HG03064 (cell line): ENCODE data around the gene ARHGAP45.

Source experiments
- ATAC-seq: cut with Tn5 transposase; IDR thresholded peaks from one replicate; pipeline ENCODE4 v1.9.1; 2021; ENCODE audit warnings: low read depth; ENCODE audit not compliant: unreplicated experiment

ARHGAP45 gene

DNA sequence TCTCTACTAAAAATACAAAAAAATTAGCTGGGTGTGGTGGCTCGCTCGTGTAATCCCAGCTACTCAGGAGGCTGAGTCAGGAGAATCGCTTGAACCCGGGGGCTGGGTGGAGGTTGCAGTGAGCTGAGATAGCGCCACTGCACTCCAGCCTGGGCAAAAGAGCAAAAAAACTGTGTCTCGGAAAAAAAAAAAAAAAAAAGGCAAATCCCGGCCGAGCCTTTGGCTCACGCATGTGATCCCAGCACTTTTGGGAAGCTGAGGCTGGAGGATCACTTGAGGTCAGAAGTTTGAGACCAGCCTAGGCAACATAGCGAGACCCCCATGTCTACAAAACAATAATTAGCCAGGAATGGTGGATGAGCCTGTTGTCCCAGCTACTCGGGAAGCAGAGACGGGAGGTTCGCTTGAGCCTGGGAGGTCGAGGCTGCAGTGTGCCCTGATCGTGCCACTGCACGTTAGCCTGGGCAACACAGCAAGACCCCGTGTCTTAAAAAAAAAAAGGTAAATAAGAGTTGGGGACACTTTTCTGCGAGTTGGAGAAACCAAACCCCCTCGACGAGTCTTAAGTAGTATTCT is 36.3 kb downstream of the ARHGAP45 start:
- no peak for ATAC-seq

DNA sequence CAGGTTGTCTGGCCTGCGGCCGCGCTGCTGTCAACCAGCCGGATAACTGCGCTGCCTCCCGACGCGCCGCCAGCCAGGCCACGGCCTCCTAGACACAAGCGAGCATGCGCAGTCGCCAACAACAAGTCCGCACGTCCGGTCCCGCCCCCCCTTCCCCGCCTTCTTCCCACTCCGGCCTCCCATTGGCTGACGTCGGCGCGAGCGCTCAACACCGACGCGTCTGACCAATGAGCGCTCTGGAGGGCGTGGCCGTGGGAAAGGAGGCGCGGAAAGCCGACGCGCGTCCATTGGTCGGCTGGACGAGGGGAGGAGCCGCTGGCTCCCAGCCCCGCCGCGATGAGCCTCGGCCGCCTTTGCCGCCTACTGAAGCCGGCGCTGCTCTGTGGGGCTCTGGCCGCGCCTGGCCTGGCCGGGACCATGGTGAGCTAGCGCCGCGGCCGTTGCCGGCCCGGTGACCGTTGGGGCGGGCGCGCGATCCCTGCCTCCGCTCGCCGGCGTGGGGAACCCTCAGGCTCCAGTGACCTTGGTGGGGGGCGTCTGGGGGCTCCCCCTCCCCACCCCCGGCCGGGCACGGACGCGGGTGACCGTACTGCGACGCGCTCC is 36.8 kb downstream of the ARHGAP45 start, which contains the start of gene GPX4:
TSS of gene GPX4 (plus strand) at position 287 of the 603 bp plus-strand sequence. CDS start at position 337, 50 bp downstream.
- ATAC-seq, result peak; percentile 42

DNA sequence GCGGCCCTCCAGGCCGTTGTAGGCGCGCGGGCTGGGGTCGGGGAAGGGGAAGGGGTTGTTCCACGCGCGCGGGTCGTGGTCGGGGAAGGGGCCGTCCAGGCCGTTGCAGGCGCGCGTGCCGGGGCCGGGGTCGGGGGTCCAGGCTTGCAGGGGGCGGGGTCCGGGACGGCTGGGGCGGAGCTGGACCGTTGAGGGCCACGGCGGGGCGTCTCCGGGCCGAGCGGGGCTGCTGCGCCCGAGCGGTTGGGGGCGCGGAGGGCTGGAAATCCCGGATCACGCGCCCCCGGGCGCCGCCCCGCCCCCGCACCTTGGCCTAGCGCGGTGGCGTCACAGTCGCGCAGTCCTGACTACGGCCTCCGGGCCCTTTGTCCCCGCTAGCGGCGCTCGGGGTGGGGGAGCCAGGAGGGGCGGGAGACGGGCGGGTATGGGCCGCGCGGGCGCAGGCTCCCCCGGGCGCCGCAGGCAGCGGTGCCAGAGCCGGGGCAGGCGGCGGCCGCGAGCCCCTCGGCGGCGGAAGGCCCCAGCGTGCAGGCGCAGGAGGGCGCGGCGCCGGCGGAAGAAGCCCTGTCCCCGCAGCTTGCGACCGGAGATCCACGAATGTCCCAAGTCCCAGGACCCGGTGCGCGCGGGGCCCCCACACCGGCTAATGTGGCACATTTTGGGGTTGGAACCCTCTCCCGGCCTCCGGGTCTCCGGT is 37.5 kb downstream of the ARHGAP45 start:
- peak; percentile 37 for ATAC-seq

DNA sequence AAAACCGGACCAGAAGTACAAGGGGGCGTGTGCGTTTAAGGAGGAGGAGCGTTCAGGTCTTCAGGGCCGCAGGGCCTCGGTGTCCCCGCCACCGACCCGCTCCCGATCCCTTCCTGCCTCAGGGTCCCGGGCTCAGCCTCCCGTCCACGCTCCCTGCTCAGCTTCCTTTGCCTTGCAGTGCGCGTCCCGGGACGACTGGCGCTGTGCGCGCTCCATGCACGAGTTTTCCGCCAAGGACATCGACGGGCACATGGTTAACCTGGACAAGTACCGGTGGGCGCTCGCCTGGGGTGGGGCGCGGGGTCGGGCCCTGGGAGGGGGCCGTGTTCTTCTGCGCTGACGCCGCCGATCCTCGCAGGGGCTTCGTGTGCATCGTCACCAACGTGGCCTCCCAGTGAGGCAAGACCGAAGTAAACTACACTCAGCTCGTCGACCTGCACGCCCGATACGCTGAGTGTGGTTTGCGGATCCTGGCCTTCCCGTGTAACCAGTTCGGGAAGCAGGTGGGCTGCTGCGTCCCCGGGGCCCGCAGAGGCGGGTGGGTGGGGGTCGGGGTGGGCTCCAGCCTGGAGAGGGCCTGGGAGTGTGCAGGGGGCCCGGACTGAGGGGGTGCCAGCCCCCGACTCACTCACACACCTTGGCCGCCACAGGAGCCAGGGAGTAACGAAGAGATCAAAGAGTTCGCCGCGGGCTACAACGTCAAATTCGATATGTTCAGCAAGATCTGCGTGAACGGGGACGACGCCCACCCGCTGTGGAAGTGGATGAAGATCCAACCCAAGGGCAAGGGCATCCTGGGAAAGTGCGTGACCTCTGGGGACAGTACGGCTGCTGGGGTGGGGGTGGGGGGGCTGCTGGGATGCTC is 38.3 kb downstream of the ARHGAP45 start:
- ATAC-seq, result no peak

DNA sequence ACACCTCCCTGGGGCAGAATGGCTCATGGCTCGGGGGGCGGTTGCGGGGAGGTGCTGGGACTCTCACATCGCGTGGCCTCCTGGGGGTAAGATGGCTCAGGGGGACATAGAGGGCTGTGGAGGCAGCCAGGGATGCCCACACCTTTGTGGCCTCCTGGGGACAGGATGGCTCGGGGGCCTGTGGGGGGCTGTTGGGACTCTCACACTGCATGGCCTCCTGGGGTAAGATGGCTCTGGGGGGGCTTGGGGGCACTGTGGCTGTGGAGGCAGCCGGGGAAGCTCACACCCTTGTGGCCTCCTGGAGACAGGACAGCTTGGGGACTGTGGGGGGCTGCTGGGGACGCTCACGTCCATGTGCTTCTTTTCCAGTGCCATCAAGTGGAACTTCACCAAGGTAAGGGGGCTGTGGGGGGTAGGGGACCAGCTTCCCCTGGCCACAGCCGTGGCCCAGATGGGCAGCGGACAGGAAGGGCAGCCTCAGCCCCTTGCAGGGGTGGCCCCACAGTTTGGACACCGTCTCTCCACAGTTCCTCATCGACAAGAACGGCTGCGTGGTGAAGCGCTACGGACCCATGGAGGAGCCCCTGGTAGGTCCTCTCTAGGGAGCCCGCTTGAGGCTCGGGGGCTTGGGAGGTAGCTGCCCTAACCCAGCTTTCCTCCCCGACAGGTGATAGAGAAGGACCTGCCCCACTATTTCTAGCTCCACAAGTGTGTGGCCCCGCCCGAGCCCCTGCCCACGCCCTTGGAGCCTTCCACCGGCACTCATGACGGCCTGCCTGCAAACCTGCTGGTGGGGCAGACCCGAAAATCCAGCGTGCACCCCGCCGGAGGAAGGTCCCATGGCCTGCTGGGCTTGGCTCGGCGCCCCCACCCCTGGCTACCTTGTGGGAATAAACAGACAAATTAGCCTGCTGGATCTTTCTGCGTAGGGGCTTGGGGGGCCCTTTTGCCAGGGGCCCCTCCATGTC is 39.2 kb downstream of the ARHGAP45 start:
- ATAC-seq, result no peak

DNA sequence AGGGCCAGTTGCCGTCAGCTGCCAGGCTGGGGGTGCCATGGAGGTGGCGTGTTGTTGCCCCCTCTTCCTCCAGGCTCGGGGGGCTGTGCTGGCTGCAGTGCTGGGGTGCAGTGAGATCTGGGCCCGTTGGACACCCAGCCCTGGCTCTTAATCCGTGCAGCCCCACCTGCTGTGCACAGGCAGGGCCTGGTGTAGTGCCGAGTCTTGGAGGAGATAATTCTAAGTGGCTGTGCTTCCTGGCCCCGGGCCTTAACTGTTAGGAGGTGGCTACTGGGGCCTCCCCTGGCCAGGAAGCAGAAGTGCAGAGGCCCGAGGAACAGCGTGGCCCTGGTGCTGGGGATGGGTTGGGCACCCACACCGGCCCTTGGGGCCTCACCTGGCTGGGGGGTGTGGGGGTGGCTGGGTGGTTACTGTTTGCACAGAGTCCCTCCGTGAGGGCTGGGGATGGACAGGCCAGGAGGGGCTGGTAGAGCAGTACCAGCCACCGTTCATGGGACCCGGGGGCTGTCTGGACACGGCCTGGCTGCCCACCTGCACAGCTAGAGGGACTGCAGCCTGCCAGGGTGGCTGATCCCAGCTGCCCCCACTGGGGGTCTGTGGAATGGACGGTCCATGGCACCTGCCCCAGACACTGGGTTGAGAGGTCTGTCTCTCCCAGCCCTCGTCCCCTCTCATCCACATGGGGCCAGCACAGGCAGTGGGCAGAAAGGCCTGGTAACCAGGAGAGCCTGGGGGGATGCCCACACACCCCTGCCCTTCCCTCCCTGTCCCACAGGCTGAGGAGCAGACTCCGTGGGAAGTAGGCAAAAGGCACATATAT is 40.1 kb downstream of the ARHGAP45 start:
- ATAC-seq, result no peak

DNA sequence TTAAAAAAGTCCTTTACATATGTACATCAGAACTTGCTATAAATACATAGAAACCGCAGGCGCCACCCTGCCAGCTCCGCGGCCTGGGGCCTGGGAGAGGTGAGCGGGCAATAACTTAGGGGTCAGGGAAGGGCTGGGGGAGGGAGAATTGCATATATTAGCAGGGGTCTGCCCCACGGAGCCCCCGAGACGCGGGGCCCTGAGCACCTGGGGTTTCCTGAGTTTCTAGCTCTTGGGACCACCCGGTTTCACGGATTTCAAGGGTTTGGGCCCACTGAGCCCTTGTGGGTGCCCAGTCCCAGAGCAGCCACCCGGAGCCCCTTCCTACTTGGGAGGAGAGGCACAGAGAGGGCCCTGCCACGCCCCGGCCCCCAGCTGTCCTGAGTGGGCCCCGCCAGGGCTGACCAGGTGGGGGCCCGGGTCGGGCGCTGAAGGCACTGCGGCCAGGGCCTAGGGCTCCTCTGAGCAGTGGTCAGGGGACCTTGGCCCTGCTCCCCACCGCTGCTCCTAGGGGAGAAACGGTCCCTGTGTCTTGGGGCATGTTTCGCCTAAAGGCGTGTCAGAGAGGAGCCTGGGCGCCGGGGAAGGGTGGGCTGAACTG is 40.8 kb downstream of the ARHGAP45 start:
- ATAC-seq, result no peak

DNA sequence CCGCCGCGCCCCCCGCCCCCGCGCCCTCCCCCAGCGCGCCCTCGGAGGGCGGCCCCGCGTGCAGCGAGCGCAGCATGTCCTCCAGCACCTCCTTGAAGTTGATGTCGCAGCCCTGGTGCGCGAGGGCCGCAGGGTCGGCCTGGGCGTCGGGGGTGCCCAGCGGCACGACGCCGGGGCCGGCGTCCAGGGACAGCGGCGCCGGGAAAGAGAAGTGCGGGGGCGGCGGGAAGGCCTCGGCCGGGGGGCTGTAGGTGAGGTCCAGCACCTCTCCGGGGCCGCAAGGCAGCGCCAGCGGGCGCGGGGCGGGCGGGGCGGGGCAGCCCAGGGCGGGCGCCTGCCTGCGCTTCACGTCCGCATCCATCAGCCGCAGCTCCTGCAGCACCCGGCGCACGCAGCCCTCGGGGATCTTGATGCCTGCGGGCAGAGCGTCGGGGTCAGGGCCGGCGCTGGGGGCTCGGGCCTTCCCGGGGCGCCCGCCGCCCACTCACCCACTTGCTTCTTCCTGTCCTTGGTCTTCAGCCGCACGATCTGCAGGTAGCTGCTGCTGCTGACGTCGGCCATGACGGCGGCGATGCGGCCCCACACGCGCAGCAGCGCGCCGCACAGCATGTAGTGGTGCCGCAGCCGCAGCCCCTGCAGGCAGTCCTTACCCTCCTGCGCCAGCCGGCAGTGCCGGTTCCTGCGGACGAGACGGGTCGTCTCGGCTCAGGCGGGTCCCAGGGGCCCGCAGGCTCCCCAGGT is 41.5 kb downstream of the ARHGAP45 start:
- ATAC-seq, result no peak

DNA sequence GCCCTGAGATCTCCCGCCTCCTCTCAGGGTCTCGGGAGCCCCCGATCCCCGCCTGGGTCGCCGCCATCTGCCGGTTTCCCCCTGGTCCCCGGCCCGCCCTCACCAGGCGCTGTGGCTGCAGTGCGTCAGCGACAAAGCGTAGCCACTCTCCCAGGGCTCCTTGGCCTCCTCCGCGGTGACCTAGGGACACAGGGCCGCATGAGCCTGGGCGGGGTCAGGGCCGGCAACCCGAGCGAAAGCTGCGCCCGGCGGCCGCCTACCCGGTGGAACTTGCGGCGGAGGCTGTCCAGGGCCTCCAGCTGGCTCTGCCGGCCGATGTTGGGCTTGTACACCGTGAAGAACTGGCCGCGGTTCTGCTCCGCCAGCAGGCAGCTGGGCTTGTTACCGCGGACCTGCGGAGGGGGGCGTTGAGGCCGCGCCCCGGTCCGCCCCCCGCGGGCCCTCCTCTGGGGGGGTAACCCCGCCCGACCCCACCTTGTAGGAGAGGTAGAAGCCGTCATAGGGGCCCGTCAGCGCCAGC is 42.1 kb downstream of the ARHGAP45 start:
- no peak for ATAC-seq

DNA sequence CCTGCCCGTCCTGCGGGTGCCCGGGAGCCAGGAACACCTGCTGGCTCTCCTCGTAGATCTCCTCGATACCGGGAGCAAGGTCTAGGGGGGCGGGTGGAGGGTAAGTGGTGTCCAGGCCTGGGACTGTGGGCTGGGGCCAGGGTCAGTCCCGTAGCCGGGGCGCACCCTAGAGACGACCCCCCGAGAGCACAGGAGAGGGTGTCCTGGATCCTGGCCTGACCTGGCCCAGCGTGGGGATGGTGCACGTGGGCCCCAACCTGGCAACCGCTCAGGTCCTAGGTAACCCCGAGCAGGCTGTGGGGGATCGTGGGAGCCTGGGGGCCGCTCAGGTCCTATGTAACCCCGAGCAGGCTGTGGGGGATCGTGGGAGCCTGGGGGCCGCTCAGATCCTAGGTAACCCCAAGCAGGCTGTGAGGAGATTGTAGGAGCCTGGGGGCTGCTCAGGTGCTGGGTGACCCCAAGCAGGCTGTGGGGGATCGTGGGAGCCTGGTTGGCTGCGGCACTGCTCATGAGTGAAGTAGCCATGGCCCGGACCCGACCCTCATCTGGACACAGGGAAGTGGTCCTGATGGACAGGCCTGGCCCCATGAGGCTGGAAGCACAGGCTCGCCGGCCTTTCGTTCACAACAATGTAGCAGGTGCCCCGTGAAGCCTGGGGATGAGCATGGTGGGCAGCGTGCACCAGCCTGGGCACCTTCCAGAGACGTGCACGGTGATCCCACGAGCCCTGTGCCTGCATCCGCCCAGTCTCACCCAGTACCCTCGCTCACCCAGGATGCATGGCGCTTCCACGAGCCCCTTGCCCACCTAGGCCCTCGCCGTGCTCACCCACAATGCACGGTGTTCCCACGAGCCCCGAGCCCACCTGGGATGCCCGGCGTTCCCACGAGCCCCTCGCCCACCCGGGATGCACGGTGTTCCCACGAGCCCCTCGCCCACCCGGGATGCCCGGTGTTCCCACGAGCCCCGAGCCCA is 43.0 kb downstream of the ARHGAP45 start:
- ATAC-seq, result no peak

DNA sequence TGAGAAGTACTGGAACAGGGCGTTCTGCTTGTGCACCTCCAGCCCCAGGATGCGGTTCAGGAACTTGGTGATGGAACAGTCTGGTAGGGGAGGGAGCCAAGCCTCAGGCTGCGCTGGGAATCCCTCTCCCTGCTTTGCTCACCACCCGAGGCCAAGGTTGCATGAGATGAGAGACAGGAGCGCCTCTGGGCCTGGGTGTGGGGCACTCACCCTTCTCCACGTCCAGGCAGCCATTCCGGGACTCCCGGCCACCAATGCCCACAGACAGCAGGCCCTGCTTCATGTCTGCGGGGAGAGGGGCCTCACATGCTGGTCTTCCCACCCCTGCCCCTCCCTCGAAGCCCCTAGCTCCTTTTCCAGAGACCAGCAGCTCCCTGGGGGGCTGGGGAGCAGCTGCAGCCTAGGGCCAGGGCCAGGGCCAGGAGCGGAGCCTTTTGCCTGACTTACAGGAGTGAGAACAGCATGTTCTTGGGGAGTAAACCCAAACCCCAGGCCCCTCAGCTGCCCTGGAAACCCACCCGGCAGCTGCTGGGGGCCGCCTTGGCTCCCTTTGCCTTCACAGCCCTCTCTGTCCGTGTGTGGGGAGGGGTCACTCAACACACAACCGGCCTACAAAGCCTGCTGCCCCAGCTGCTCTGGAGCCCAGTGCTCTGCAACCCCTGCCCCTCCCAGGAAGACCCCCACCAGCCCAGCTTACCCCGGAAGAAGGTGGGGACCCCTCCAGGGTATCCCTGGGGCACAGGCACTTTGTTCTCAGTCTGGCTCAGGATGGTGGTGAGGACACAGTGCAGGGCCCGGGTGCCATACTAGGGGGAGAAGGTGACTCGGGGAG is 44.1 kb downstream of the ARHGAP45 start:
- ATAC-seq, result no peak

DNA sequence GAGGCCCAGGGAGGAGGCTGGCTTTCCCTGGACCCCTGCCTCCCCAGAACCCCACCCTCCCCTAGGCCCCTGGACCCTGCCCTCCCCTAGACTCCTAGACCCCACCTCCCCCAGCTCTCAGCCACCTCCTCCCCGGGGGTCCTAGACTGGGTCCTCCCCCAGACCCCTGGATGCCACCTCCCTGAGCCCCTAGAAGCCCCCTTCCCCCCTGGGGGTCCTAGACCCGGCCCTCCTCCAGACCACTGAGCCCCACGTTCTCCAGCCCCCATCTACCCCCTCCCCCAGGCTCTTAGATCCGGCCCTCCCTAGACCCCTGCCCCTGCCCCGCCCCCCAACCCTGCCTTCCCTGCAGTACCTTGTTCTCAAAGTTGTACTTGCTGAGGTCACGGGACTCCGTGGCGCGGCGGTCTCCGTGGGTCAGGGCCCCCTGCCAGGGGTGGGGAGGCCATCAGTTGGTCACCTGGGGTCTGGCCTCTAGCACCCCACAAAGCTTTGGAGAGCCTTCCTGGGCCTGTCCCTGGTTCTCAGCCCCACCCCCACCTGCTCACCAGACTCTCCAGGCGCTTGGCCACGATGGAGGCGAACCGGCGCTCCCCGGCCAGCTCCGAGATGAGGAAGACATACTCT is 44.8 kb downstream of the ARHGAP45 start:
- no peak for ATAC-seq

DNA sequence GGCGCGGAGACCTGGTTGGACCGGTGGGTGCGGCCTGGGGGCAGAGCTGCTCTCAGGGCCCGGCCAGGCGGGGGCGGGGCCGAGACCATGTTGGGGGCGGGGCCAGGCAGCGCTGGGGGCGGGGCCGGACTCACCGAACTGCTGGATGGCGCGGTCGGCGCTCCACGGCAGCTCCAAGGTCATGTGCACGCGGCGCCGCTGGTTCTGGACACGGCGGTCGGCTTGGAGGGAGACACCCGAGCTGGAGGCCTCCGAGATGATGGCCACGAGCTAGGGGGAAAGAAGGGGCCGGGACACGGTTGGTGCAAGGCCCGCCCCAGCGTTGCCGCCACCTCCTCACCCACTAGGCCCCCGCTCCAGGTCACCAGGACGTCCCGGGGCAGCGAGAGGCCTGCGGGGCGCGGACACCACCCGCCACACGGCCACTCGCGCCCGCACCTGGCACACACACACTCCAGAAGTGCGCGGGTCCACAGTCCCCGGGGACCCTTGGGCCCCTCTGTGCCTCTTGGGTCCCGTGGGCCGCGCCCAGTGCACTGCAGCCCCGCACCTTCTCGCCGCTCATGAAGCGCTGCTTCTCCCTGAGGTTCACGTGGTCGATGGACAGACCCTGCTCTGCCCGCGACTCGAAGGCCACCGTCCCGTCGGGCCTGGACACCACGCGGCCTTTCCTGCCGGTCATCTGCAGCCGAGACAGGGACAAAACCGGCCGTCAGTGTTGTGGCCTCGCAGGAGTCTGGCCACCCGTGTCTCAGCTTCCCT is 45.5 kb downstream of the ARHGAP45 start:
- no peak for ATAC-seq
